ENCODE measurements around the gene MRS2.

DNA sequence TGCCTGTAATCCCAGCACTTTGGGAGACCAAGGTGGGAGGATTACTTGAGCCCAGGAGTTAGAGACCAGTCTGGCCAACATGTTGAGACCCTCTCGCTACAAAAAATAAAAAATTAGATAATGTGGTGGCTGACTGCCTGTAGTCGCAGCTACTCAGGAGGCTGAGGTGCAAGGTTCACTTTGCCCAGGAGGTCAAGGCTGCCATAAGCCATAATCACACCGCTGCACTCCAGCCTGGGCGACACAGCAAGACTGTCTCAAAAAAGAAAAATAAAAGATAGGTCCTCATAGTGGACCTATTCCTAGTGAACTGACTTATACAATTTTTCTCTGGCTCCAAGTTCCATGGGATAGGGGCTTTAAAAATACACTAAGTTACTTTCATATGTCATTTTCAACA is 41.9 kb downstream of the MRS2 start:
- TF ChIP-seq, protein P1, sequence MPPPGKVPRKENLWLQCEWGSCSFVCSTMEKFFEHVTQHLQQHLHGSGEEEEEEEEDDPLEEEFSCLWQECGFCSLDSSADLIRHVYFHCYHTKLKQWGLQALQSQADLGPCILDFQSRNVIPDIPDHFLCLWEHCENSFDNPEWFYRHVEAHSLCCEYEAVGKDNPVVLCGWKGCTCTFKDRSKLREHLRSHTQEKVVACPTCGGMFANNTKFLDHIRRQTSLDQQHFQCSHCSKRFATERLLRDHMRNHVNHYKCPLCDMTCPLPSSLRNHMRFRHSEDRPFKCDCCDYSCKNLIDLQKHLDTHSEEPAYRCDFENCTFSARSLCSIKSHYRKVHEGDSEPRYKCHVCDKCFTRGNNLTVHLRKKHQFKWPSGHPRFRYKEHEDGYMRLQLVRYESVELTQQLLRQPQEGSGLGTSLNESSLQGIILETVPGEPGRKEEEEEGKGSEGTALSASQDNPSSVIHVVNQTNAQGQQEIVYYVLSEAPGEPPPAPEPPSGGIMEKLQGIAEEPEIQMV (tag; conservative IDR thresholded peaks at IDR 0.05; ENCODE audit: low read depth) = no peak
- TF ChIP-seq NR3C1 (CRISPR knock-in tag; IDR thresholded peaks at IDR 0.05) (no peak), PRPF4 (IDR thresholded peaks at IDR 0.05; ENCODE audit: insufficient read depth, low read depth, low read length, poor library complexity, severe bottlenecking) (no peak), EZH2 (IDR thresholded peaks at IDR 0.05; ENCODE audit: borderline replicate concordance, low read depth, low read length) (no peak), MTA1 (IDR thresholded peaks at IDR 0.05; ENCODE audit: borderline replicate concordance) (no peak), FOXM1 (IDR thresholded peaks at IDR 0.05; ENCODE audit: low read depth) (no peak), FOXM1 (CRISPR knock-in tag; IDR thresholded peaks at IDR 0.05; ENCODE audit: low read depth) (no peak), ZBTB17 (CRISPR knock-in tag; IDR thresholded peaks at IDR 0.05) (no peak), BRCA1 (IDR thresholded peaks at IDR 0.05) (no peak), BRCA1 (CRISPR knock-in tag; IDR thresholded peaks at IDR 0.05) (no peak), ETV6 (IDR thresholded peaks at IDR 0.05; ENCODE audit: borderline replicate concordance in 1 of 2, low read depth in 2 of 2, low read length in 1 of 2) (no peak), ETV6 (CRISPR knock-in tag; IDR thresholded peaks at IDR 0.05; ENCODE audit: borderline replicate concordance) (no peak), JUND (IDR thresholded peaks at IDR 0.05; ENCODE audit: borderline replicate concordance, low read depth, low read length) (no peak), JUND (tag; IDR thresholded peaks at IDR 0.05; ENCODE audit: borderline replicate concordance, low read depth, low read length) (no peak), ZNF134 (CRISPR knock-in tag; conservative IDR thresholded peaks at IDR 0.05) (no peak)
- TF ChIP-seq, protein P2, sequence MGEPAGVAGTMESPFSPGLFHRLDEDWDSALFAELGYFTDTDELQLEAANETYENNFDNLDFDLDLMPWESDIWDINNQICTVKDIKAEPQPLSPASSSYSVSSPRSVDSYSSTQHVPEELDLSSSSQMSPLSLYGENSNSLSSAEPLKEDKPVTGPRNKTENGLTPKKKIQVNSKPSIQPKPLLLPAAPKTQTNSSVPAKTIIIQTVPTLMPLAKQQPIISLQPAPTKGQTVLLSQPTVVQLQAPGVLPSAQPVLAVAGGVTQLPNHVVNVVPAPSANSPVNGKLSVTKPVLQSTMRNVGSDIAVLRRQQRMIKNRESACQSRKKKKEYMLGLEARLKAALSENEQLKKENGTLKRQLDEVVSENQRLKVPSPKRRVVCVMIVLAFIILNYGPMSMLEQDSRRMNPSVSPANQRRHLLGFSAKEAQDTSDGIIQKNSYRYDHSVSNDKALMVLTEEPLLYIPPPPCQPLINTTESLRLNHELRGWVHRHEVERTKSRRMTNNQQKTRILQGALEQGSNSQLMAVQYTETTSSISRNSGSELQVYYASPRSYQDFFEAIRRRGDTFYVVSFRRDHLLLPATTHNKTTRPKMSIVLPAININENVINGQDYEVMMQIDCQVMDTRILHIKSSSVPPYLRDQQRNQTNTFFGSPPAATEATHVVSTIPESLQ (CRISPR knock-in tag; IDR thresholded peaks at IDR 0.05) = no peak

Data from K562 (cell line).